Stimulated activated CD8-positive, alpha-beta memory T cell treated with anti-CD3 and anti-CD28 coated beads, Interleukin-15, amount 100 ng/mL, for 24 hours (primary cell): ENCODE results near the gene SIAH3.

ENCODE experiments used
- DNase-seq: peaks from one replicate; pipeline ENCODE4 v3.0.0-alpha.2; 2020; ENCODE audit warnings: low read depth

Gene SIAH3

GRCh38 chr13:45820106-45820838, 31.3 kb downstream of the SIAH3 start:
- DNase-seq, result no peak

- no peak for DNase-seq
Observed at GRCh38 chr13:45817833-45818232, 33.7 kb downstream of the SIAH3 start.

- no peak for DNase-seq
Observed at GRCh38 chr13:45816427-45816826, 35.1 kb downstream of the SIAH3 start.

- no peak for DNase-seq
Observed at GRCh38 chr13:45812695-45813372, 38.7 kb downstream of the SIAH3 start.

- no peak for DNase-seq
Observed at GRCh38 chr13:45811891-45812694, 39.5 kb downstream of the SIAH3 start.

GRCh38 chr13:45809801-45810394, 41.7 kb downstream of the SIAH3 start:
- no peak for DNase-seq

GRCh38 chr13:45808925-45809324, 42.6 kb downstream of the SIAH3 start:
- DNase-seq, result no peak

- DNase-seq, result no peak
Observed at GRCh38 chr13:45807520-45808099, 43.9 kb downstream of the SIAH3 start.

- DNase-seq, result no peak
Observed at GRCh38 chr13:45800485-45800884, 51.1 kb downstream of the SIAH3 start.

GRCh38 chr13:45799451-45799850, 52.1 kb downstream of the SIAH3 start:
- no peak for DNase-seq

- DNase-seq, result no peak
Observed at GRCh38 chr13:45798851-45799250, 52.7 kb downstream of the SIAH3 start.

- DNase-seq, result no peak
Observed at GRCh38 chr13:45796426-45797235, 54.9 kb downstream of the SIAH3 start.

GRCh38 chr13:45792827-45793303, 58.7 kb downstream of the SIAH3 start:
- DNase-seq, result no peak

- no peak for DNase-seq
Observed at GRCh38 chr13:45788011-45788410, 63.5 kb downstream of the SIAH3 start.

- DNase-seq, result no peak
Observed at GRCh38 chr13:45787346-45787745, 64.2 kb downstream of the SIAH3 start.

GRCh38 chr13:45786293-45786920, 65.1 kb downstream of the SIAH3 start:
- no peak for DNase-seq

GRCh38 chr13:45784755-45785675, 66.5 kb downstream of the SIAH3 start:
- no peak for DNase-seq

- DNase-seq, result no peak
Observed at GRCh38 chr13:45783346-45784043, 68.1 kb downstream of the SIAH3 start.
